ENCODE results near the gene DHRS2. TPM values are rescaled to one million over a fixed set of nuclear protein-coding genes. Genes with fewer than 3 reads are reported as not detected.

The DHRS2 gene
- total RNA-seq, 1 experiment from 2014 or later: 16.8 TPM

- DNase-seq (ENCODE audit: low read depth): no peak
These were observed 23.8 kb upstream of the DHRS2 start for GRCh38 chr14:23612354-23612732.

GRCh38 chr14:23612802-23613201 lies 23.4 kb upstream of the DHRS2 start:
- no peak for DNase-seq (ENCODE audit: low read depth)

- no peak for DNase-seq (ENCODE audit: low read depth)
These were observed 22.7 kb upstream of the DHRS2 start for GRCh38 chr14:23613242-23614070.

- no peak for DNase-seq (ENCODE audit: low read depth)
These were observed 21.8 kb upstream of the DHRS2 start for GRCh38 chr14:23614395-23614828.

- DNase-seq (ENCODE audit: low read depth): no peak
These were observed 20.3 kb upstream of the DHRS2 start for GRCh38 chr14:23615856-23616255.

- DNase-seq (ENCODE audit: low read depth): no peak
These were observed 18.6 kb upstream of the DHRS2 start for GRCh38 chr14:23617539-23617938.

GRCh38 chr14:23618415-23618988 lies 17.7 kb upstream of the DHRS2 start:
- no peak for DNase-seq (ENCODE audit: low read depth)

GRCh38 chr14:23620177-23620702 lies 15.9 kb upstream of the DHRS2 start:
- DNase-seq (ENCODE audit: low read depth): no peak

GRCh38 chr14:23621204-23621931 lies 14.8 kb upstream of the DHRS2 start:
- DNase-seq (ENCODE audit: low read depth): no peak

GRCh38 chr14:23621932-23622730 lies 14.0 kb upstream of the DHRS2 start:
- no peak for DNase-seq (ENCODE audit: low read depth)

GRCh38 chr14:23622990-23623389 lies 13.2 kb upstream of the DHRS2 start:
- DNase-seq (ENCODE audit: low read depth): no peak

GRCh38 chr14:23623962-23624361 lies 12.2 kb upstream of the DHRS2 start:
- DNase-seq (ENCODE audit: low read depth): no peak

GRCh38 chr14:23624830-23625404 lies 11.2 kb upstream of the DHRS2 start:
- DNase-seq (ENCODE audit: low read depth): no peak

- DNase-seq (ENCODE audit: low read depth): no peak
These were observed 9.2 kb upstream of the DHRS2 start for GRCh38 chr14:23626946-23627345.

GRCh38 chr14:23627961-23628360 lies 8.2 kb upstream of the DHRS2 start:
- DNase-seq (ENCODE audit: low read depth): no peak

GRCh38 chr14:23629204-23629603 lies 7.0 kb upstream of the DHRS2 start:
- DNase-seq (ENCODE audit: low read depth): no peak

- DNase-seq (ENCODE audit: low read depth): no peak
These were observed 6.2 kb upstream of the DHRS2 start for GRCh38 chr14:23629832-23630396.

- DNase-seq (ENCODE audit: low read depth): no peak
These were observed 5.5 kb upstream of the DHRS2 start for GRCh38 chr14:23630687-23631086.

GRCh38 chr14:23631234-23631633 lies 4.9 kb upstream of the DHRS2 start:
- DNase-seq (ENCODE audit: low read depth): no peak

- peak; percentile 67 for DNase-seq (ENCODE audit: low read depth)
These were observed 4.3 kb upstream of the DHRS2 start for GRCh38 chr14:23631702-23632460.
